Measurements from ENCODE around the gene MAP2K7.

- TF ChIP-seq PPARA (CRISPR knock-in tag; IDR thresholded peaks at IDR 0.05; ENCODE audit: borderline replicate concordance) (no peak), PATZ1 (CRISPR knock-in tag; IDR thresholded peaks at IDR 0.05; ENCODE audit: borderline replicate concordance) (no peak), ZFP3 (CRISPR knock-in tag; IDR thresholded peaks at IDR 0.05) (no peak), ARNTL (CRISPR knock-in tag; IDR thresholded peaks at IDR 0.05; ENCODE audit: borderline replicate concordance, low read depth) (no peak), POU6F1 (CRISPR knock-in tag; IDR thresholded peaks at IDR 0.05; ENCODE audit: borderline replicate concordance, low read depth) (no peak), ZNF8 (CRISPR knock-in tag; IDR thresholded peaks at IDR 0.05) (no peak), GLIS3 (CRISPR knock-in tag; IDR thresholded peaks at IDR 0.05) (no peak), OSR1 (CRISPR knock-in tag; IDR thresholded peaks at IDR 0.05) (no peak), RARB (CRISPR knock-in tag; IDR thresholded peaks at IDR 0.05) (no peak), ZNF565 (CRISPR knock-in tag; conservative IDR thresholded peaks at IDR 0.05; ENCODE audit: low read depth) (no peak), ZNF70 (CRISPR knock-in tag; IDR thresholded peaks at IDR 0.05) (no peak), ZC3H10 (CRISPR knock-in tag; IDR thresholded peaks at IDR 0.05) (no peak)
These were observed 28.8 kb upstream of the MAP2K7 start for GRCh38 chr19:7874897-7875273.
